ENCODE measurements around the gene ANKRD33B. TPM values are rescaled to one million over a fixed set of nuclear protein-coding genes. Genes with fewer than 3 reads are reported as not detected.

ANKRD33B gene
- total and polyA plus RNA-seq, 2 of the 8 experiments (the other 6 are each of a cell fraction or from before 2014, with no cell fraction given) = 6.9 to 20.6 TPM

- TF ChIP-seq ATF2 (IDR thresholded peaks at IDR 0.05; ENCODE audit: low read length) (no peak), GABPA (IDR thresholded peaks at IDR 0.05; ENCODE audit: borderline replicate concordance, insufficient read depth, low read length) (no peak), EZH2 (IDR thresholded peaks at IDR 0.05; ENCODE audit: low read depth, low read length, severe bottlenecking) (no peak), RBBP5 (IDR thresholded peaks at IDR 0.05; ENCODE audit: borderline replicate concordance, low read depth, low read length) (no peak), FOSL1 (IDR thresholded peaks at IDR 0.05; ENCODE audit: insufficient read depth, low read depth, low read length) (no peak), SRF (IDR thresholded peaks at IDR 0.05; ENCODE audit: low read depth, low read length) (no peak)
Observed at GRCh38 chr5:10565785-10566542, 2.1 kb downstream of the ANKRD33B start (continued).
